Hindlimb muscle (tissue), 1 donor: ENCODE measurements around the gene ZSCAN18. TPM values are rescaled to one million over a fixed set of nuclear protein-coding genes. Genes with fewer than 3 reads are reported as not detected.

Source experiments
- DNase-seq: peaks from one replicate; pipeline ENCODE4 v3.0.0-alpha.2; 2013
- polyA plus RNA-seq: library from polyadenylated mRNA; unstranded; fragments of 120-200 nt; gene quantifications from one replicate; pipeline ENCODE4 v1.2.1, GENCODE V29; 2013; ENCODE audit not compliant: insufficient read length

The ZSCAN18 gene
- polyA plus RNA-seq, 1 donor, result 64.4 TPM

DNA sequence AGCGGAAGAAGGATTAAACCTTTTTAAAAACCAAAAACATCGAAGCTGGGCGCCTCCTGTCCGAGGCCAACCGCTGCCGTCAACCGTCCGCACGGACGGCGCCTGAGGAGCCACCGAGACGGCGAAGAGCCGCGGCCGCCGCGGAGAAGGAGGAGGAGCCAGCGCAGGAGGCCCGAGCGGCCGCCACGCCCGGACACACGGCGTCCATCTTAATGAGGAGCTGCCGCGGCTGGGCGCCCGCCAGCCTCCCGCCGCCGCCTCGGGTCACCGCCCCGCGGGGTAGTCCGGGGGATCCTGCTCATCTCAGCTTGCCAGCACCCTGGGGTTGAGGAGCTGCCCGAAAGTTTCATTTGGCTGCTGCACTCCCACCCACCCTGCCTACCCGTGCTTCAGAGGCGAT is 53.6 kb downstream of the ZSCAN18 start:
- DNase-seq, result no peak

DNA sequence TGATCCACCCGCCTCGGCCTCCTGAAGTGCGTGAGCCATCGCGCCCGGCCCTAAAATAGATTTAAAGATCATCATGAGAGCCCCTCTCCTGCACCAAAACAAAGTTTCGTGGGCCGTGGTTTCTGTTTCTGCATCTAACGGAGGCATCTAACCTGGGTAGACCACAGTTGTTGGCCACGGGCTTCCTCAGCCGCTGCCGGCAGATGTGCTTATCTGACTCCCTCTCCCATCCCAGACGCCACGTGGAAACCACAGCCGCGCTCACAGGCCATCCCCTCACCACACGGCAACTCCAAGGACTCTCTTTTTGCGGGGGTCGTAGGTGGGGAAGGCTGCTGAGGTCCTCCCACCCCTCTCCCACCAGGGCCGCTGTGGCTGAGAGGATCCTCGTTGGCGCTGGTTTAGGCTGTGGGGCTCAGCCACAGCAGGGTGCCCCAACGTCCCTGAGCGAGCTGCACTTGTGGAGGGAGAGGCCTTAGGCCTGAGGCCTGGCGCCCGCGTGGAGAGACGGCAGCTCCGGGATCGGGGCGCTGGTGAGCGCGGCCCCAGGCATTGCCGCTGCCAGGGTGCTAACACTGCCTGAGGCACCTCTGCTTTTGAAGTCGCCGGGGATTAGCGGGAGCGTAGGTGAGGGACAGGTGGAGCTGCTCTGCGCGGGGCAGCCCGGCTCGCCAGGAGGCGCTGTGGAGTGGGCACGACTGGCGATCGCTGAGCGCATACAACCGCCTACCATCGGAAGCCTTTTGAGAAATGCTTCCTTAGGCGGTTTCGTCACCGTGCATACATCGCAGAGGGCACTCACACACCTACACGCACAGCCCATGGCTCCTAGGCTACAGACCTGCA is 55.3 kb downstream of the ZSCAN18 start:
- no peak for DNase-seq

DNA sequence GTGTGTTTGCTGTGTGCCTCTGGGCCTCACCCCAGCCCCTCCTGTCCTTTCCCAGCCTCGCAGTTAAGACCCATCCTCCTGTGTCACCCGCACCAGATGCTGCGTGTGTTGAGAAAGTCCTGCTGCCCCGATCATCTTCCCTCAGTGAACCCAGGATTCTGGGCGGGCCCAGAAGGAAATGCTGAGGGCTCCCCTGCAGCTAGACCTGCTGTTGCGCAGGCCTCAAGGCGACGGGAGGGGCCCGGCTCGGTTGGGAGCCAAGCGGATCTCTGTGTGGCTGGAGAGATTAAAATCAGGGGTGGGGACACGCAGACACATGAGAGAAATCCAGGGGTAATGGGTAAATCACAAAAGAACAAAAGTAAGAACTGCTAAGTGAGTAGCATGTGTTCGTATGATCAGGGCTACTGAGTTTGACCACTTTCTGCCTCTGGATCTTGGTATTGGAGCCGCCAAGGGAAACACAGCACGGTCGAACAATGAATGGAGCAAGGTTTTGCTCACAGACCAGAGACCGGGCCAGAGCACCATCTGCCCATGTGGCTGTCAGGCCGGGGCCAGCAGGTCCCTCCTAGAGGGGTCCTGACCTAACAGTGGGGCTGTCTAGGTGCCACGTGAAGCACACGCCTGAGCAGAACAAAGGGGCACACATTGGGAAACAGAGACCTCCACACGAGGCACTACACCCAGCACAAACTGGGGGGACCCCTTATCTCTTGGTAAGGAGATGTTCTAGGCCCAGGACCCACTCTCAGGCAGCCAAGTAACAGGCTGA is 57.1 kb downstream of the ZSCAN18 start:
- DNase-seq, result no peak

DNA sequence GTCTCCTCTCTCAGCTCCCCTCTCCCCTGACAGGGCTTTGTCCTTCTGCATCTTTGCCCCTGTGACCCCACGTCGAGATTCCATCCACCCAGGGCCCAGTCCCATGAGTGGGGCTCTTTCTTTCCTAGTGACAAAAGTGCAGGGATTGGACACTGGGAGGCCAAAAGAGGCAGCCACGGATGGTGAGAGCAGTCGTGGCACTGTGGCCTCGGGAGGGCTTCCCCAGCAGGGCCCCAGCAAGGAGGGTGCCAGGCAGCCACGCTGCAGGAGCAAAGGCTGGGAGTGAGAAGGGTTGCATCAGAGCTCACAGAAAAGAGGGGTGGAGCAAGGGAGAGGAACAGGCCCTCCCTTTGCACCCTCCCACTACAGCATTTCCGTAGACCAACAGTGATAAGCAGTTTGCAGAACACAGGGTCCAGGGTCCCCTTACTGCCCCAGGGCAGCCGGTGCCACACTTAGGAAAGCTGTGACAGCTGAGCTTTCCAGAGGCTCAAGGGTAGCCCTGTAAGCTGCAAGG is 59.3 kb downstream of the ZSCAN18 start:
- DNase-seq, result no peak

DNA sequence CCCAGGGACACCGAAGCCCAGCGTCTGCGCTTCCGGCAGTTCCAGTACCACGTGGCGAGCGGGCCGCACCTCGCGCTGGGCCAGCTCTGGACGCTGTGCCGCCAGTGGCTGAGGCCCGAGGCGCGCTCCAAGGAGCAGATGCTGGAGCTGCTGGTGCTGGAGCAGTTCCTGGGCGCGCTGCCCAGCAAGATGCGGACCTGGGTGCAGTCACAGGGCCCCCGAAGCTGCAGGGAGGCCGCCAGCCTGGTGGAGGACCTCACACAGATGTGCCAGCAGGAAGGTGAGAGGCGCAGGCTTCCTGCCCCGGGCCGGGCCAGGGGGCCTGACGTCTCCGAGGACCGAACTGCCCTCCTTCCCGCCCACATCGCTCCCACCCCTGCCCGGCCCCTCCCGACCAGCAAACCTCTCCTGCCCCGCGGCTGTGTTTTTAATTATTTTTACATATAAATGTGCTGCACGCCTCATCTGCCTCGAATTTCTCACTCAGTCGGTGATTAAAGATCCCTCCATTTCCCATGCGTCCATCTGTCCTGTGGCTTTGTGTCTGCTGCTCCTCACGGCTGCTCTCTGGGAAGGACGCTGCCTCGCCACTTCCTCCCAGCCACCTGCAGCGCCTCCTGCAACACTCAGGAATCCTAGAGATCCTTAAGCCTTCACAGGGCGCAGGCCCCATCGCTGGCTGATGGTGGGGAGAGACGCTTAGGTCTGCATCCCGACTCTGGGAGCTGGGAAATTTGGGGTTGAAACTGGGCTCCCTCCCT is 59.9 kb downstream of the ZSCAN18 start:
- no peak for DNase-seq

DNA sequence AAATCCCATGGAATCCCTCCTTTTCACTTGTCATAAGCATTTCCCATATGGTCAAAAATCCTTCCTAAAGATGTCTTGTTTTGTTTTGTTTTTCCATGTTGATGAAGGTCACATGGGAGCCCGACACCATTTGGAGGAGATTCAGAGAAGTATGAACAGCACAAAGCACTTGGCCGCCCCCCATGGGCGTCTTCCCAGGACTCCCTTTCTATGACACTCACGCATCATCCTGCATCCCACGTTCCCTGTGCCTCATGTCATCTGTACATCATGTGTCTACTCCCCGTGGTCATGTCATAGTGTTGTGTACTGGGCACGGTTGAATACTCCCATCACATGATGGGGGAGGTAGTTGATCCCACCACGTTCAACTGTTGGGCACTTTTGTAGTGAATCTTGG is 62.2 kb downstream of the ZSCAN18 start:
- DNase-seq, result no peak

DNA sequence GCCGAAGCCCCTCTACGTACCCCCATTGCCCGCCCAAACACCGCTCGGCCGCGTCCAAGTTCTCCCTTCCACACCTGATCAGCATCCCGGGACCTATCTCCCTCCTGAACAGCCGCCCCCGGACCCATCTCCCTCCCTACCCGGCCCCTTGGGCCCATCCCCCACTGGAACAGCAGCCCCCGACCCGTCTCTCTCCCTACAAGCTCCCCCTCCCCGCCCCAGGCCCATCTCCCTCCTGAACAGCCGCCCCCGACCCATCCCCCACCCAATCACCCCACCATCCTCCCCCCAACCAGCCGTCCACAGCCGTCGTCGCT is 63.6 kb downstream of the ZSCAN18 start:
- DNase-seq, result no peak

Other genes starting within 250 kb of the ZSCAN18 start
- gene ZNF587, start 248.4 kb downstream of the ZSCAN18 start, polyA plus RNA-seq, result 16.1 TPM
- 25.0 TPM for gene ZNF814, start 209.2 kb downstream of the ZSCAN18 start, polyA plus RNA-seq
- 14.7 TPM for gene ZNF417, start 181.6 kb downstream of the ZSCAN18 start, polyA plus RNA-seq
- 10.2 TPM for gene ZNF418, start 162.8 kb downstream of the ZSCAN18 start, polyA plus RNA-seq
- gene ZNF256, start 150.5 kb downstream of the ZSCAN18 start, polyA plus RNA-seq, result 5.4 TPM
- 0.79 TPM for gene C19orf18, start 123.7 kb downstream of the ZSCAN18 start, polyA plus RNA-seq
- 10.8 TPM for gene ZNF606, start 95.4 kb downstream of the ZSCAN18 start, polyA plus RNA-seq
- 1.6 TPM for gene ZSCAN1, start 64.2 kb downstream of the ZSCAN18 start, polyA plus RNA-seq
- gene ZNF135, start 38.9 kb downstream of the ZSCAN18 start, polyA plus RNA-seq, result 13.8 TPM
- gene ZNF329, start 52.6 kb upstream of the ZSCAN18 start, polyA plus RNA-seq, result 12.1 TPM
- gene ZNF274, start 84.8 kb upstream of the ZSCAN18 start, polyA plus RNA-seq, result 11.5 TPM
- 17.6 TPM for gene ZNF544, start 130.7 kb upstream of the ZSCAN18 start, polyA plus RNA-seq
- gene ZNF8, start 180.7 kb upstream of the ZSCAN18 start, polyA plus RNA-seq, result 5.7 TPM
- 33.0 TPM for gene ERVK3-1, start 207.1 kb upstream of the ZSCAN18 start, polyA plus RNA-seq
- gene ZSCAN22, start 228.8 kb upstream of the ZSCAN18 start, polyA plus RNA-seq, result 3.2 TPM